SK-N-SH treated with all-trans-retinoic acid at 6 μM for 48 hours (cell line): ENCODE data around the gene ADCY5.

ENCODE experiments used
- ARNTL ChIP-seq: fragments of 450-650 bp; formaldehyde crosslinking; IDR thresholded peaks from 2 replicates; pipeline ENCODE4 v1.5.0; 2020; ENCODE audit warnings: low read depth, mild to moderate bottlenecking, moderate library complexity, borderline replicate concordance
- BACH2 ChIP-seq: fragments of 250-450 bp; sonication (Bioruptor Pico); IDR thresholded peaks from 2 replicates; pipeline ENCODE4 v1.9.0; 2021; ENCODE audit warnings: mild to moderate bottlenecking, borderline replicate concordance
- GLIS3 ChIP-seq: fragments of 250-450 bp; sonication (Bioruptor Pico); IDR thresholded peaks from 2 replicates; pipeline ENCODE4 v1.5.0; 2020; ENCODE audit warnings: mild to moderate bottlenecking, moderate library complexity
- PPARA ChIP-seq: fragments of 250-450 bp; sonication (Bioruptor Pico); IDR thresholded peaks from 2 replicates; pipeline ENCODE4 v1.5.0; 2020; ENCODE audit warnings: mild to moderate bottlenecking, borderline replicate concordance
- RARB ChIP-seq: fragments of 250-450 bp; sonication (Bioruptor Pico); IDR thresholded peaks from 2 replicates; pipeline ENCODE4 v1.8.0; 2021; ENCODE audit warnings: mild to moderate bottlenecking, moderate library complexity
- SNAI2 ChIP-seq: fragments of 250-450 bp; sonication (Bioruptor Pico); IDR thresholded peaks from 2 replicates; pipeline ENCODE4 v1.5.0; 2020; ENCODE audit warnings: mild to moderate bottlenecking, moderate library complexity
- TCF4 ChIP-seq: fragments of 250-450 bp; sonication (Bioruptor Pico); IDR thresholded peaks from 2 replicates; pipeline ENCODE4 v1.8.0; 2021; ENCODE audit warnings: mild to moderate bottlenecking, moderate library complexity, borderline replicate concordance
- ZC3H10 ChIP-seq: fragments of 250-450 bp; sonication (Bioruptor Pico); IDR thresholded peaks from 2 replicates; pipeline ENCODE4 v1.5.1; 2021; ENCODE audit warnings: mild to moderate bottlenecking, moderate library complexity
- ZFP3 ChIP-seq: fragments of 250-450 bp; sonication (Bioruptor Pico); IDR thresholded peaks from 2 replicates; pipeline ENCODE4 v1.5.0; 2020; ENCODE audit warnings: mild to moderate bottlenecking, moderate library complexity
- ZFP30 ChIP-seq: fragments of 450-650 bp; formaldehyde crosslinking; IDR thresholded peaks from 2 replicates; pipeline ENCODE4 v1.5.0; 2022; ENCODE audit warnings: mild to moderate bottlenecking, moderate library complexity
- ZNF8 ChIP-seq: fragments of 450-650 bp; formaldehyde crosslinking; IDR thresholded peaks from 2 replicates; pipeline ENCODE4 v1.5.0; 2020; ENCODE audit warnings: mild to moderate bottlenecking, moderate library complexity
- TF ChIP-seq, protein P1 (sequence below): fragments of 250-450 bp; sonication (Bioruptor Pico); IDR thresholded peaks from 2 replicates; pipeline ENCODE4 v1.8.0; 2020; ENCODE audit warnings: mild to moderate bottlenecking, moderate library complexity, borderline replicate concordance
- TF ChIP-seq, protein P2 (sequence below): fragments of 250-450 bp; sonication (Bioruptor Pico); IDR thresholded peaks from 2 replicates; pipeline ENCODE4 v1.5.1; 2020; ENCODE audit warnings: low read depth, mild to moderate bottlenecking, moderate library complexity
- TF ChIP-seq, protein P3 (sequence below): fragments of 250-450 bp; sonication (Bioruptor Pico); IDR thresholded peaks from 2 replicates; pipeline ENCODE4 v1.5.1; 2021; ENCODE audit warnings: mild to moderate bottlenecking, moderate library complexity

DNA sequence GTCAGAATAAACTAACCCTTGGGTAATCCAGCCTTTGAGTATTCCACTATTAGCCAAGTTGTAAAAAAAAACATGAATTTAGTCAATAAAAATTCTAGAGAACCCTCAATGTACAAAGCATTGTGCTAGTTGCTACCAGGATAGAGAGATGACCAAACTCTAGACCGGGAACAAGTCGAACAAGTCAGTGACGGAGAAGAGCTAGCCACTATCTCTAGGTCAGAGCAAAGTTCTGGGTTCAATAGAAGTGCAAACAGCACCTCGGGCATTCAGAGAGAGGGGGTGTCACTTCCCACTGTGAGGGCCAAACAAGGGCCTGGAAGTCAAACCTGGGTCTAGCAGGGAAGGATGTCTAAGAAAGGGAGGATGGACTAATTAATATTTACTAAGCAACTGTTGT lies 2.3 kb upstream of the ADCY5 start:
- TF ChIP-seq, protein P1, sequence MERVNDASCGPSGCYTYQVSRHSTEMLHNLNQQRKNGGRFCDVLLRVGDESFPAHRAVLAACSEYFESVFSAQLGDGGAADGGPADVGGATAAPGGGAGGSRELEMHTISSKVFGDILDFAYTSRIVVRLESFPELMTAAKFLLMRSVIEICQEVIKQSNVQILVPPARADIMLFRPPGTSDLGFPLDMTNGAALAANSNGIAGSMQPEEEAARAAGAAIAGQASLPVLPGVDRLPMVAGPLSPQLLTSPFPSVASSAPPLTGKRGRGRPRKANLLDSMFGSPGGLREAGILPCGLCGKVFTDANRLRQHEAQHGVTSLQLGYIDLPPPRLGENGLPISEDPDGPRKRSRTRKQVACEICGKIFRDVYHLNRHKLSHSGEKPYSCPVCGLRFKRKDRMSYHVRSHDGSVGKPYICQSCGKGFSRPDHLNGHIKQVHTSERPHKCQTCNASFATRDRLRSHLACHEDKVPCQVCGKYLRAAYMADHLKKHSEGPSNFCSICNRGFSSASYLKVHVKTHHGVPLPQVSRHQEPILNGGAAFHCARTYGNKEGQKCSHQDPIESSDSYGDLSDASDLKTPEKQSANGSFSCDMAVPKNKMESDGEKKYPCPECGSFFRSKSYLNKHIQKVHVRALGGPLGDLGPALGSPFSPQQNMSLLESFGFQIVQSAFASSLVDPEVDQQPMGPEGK (CRISPR knock-in tag): no peak
- TF ChIP-seq PPARA (CRISPR knock-in tag): no peak
- no peak for TF ChIP-seq SNAI2 (CRISPR knock-in tag)
- no peak for TF ChIP-seq GLIS3 (CRISPR knock-in tag)
- no peak for TF ChIP-seq ZC3H10 (CRISPR knock-in tag)
- no peak for TF ChIP-seq TCF4 (CRISPR knock-in tag)
- TF ChIP-seq BACH2 (CRISPR knock-in tag): no peak
- no peak for TF ChIP-seq ZNF8 (CRISPR knock-in tag)
- no peak for TF ChIP-seq RARB (CRISPR knock-in tag)
- no peak for TF ChIP-seq ARNTL
- TF ChIP-seq, protein P2, sequence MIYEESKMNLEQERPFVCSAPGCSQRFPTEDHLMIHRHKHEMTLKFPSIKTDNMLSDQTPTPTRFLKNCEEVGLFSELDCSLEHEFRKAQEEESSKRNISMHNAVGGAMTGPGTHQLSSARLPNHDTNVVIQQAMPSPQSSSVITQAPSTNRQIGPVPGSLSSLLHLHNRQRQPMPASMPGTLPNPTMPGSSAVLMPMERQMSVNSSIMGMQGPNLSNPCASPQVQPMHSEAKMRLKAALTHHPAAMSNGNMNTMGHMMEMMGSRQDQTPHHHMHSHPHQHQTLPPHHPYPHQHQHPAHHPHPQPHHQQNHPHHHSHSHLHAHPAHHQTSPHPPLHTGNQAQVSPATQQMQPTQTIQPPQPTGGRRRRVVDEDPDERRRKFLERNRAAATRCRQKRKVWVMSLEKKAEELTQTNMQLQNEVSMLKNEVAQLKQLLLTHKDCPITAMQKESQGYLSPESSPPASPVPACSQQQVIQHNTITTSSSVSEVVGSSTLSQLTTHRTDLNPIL: no peak
- no peak for TF ChIP-seq ZFP30 (CRISPR knock-in tag)
- TF ChIP-seq ZFP3 (CRISPR knock-in tag): no peak
- TF ChIP-seq, protein P3, sequence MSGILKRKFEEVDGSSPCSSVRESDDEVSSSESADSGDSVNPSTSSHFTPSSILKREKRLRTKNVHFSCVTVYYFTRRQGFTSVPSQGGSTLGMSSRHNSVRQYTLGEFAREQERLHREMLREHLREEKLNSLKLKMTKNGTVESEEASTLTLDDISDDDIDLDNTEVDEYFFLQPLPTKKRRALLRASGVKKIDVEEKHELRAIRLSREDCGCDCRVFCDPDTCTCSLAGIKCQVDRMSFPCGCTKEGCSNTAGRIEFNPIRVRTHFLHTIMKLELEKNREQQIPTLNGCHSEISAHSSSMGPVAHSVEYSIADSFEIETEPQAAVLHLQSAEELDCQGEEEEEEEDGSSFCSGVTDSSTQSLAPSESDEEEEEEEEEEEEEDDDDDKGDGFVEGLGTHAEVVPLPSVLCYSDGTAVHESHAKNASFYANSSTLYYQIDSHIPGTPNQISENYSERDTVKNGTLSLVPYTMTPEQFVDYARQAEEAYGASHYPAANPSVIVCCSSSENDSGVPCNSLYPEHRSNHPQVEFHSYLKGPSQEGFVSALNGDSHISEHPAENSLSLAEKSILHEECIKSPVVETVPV: no peak
